Gastroesophageal sphincter (tissue), 3 donors: Measurements from ENCODE around the gene TARS3.

Source experiments
- EP300 ChIP-seq: sonication (generic); formaldehyde crosslinking; IDR thresholded peaks from one replicate; pipeline ENCODE4 v1.6.1; 2017; ENCODE audit warnings: antibody characterized with exemption, mild to moderate bottlenecking
- POLR2A ChIP-seq, 2 donors: fragments of 450-650 bp; IDR thresholded peaks; one replicate each; pipeline ENCODE4 v1.6.1; 2017; ENCODE audit warnings: antibody characterized with exemption in 2 of 2, mild to moderate bottlenecking in 2 of 2, moderate library complexity in 1 of 2
- TF ChIP-seq, protein P1 (sequence below), 4 experiments: fragments of 200-600 bp in 2 of 4; fragments of 450-650 bp in 2 of 4; sonication (generic) in 1 of 4; IDR thresholded peaks; one replicate each; pipeline ENCODE4 v1.5.1; 2017 to 2019; ENCODE audit warnings: antibody characterized with exemption in 4 of 4, mild to moderate bottlenecking in 2 of 4, moderate library complexity in 2 of 4

DNA sequence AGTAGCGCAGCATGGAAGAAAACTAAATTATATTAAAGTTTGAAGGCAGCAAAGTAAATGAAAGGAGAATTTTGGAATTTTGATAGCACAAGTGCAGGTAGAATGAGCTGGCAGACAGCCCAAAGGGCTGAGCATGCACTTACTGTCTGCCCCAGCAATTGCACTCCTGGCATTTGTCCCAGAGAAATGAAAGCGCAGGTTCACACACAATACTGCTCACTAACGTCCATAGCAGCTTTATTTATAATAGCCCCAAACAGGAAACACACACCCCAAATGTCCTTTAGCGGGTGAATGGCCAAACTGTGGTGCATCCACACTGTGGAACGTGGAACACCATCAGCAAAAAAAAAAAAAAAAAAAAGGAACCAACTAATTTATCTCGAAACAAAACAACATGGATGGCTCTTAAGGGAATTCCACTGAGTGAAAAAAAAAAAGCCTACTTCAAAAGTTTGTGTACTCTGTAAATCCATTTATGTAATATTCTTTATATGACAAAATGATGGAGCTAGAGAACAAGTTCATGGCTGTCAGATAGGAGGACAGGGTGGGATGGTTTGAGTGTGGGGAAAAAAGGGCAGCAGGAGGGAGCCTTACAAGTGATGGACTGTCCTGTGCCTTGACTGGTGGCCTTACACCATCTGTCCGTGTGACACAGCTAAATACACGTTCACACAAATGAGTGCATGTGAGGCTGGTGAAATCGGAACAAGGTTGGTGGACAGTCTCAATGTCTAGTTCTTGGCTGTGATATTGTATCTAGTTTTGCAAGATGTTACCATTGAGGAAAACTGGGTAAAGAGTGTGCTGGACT lies 66.1 kb downstream of the TARS3 start:
- TF ChIP-seq, protein P1, sequence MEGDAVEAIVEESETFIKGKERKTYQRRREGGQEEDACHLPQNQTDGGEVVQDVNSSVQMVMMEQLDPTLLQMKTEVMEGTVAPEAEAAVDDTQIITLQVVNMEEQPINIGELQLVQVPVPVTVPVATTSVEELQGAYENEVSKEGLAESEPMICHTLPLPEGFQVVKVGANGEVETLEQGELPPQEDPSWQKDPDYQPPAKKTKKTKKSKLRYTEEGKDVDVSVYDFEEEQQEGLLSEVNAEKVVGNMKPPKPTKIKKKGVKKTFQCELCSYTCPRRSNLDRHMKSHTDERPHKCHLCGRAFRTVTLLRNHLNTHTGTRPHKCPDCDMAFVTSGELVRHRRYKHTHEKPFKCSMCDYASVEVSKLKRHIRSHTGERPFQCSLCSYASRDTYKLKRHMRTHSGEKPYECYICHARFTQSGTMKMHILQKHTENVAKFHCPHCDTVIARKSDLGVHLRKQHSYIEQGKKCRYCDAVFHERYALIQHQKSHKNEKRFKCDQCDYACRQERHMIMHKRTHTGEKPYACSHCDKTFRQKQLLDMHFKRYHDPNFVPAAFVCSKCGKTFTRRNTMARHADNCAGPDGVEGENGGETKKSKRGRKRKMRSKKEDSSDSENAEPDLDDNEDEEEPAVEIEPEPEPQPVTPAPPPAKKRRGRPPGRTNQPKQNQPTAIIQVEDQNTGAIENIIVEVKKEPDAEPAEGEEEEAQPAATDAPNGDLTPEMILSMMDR (IDR thresholded peaks at IDR 0.05) = no peak
- TF ChIP-seq EP300 (no peak), POLR2A (IDR thresholded peaks at IDR 0.05) (no peak)
